ENCODE measurements around the gene PLOD2. TPM values are rescaled to one million over a fixed set of nuclear protein-coding genes. Genes with fewer than 3 reads are reported as not detected.

The PLOD2 gene
- 639 and 1,238 TPM in 2 replicates for total RNA-seq

DNA sequence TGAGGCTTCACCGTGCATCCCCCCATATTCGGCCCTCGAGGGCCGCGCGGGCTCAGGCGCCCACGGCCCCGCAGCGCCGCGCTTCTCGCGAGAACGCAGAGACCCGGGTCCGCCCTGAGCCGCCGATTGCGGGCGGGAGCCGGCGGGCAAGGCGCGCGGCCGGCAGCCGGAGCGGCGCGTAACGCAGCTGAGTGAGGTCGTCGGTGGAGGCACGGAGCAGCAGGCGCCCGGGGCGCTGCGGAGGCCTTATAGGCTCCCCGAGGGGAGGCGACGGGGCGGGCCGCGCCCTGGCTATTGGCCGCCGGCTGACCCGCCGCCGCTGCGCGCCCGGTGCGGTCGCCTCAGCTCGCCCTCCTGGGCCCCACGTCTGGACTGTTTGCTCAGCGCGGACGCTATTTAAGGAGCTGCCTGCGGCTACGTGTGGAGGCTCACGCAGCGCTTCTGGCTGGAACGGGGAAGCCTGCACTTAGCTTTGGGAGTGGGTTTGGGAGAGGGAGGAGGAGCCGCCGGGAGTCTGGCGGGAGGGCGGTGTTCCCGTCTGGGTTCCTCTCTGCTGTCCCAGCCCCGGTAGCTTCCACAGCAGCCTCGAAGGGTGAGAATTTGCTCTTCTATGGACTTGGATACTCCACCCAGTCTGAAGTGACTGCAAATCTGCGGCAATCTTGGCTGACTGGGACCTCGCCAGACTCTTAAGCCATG is at the start of gene PLOD2:
TSS of gene PLOD2 (minus strand) at position 221 of the 699 bp plus-strand sequence. CDS start at position 26, 195 bp downstream.

Other genes with a start within 250 kb of the PLOD2 start
- 21.9 and 86.8 TPM in 2 replicates for gene PLSCR4, start 89.9 kb upstream of the PLOD2 start, total RNA-seq

Measured in regular cardiac myocyte (primary cell).